Uterus (tissue), 2 donors: ENCODE results near the gene ARHGAP27.

Experiments
- POLR2A ChIP-seq, 2 donors: fragments of 450-650 bp; IDR thresholded peaks; one replicate each; pipeline ENCODE4 v1.6.1; 2016; ENCODE audit warnings: antibody characterized with exemption in 2 of 2, mild to moderate bottlenecking in 1 of 2, moderate library complexity in 1 of 2
- TF ChIP-seq, protein P1 (sequence below), 4 experiments: fragments of 200-600 bp in 2 of 4; fragments of 450-650 bp in 2 of 4; sonication (generic) in 2 of 4; IDR thresholded peaks; one replicate each; pipeline ENCODE4 v1.5.1; 2016 to 2019; ENCODE audit warnings: antibody characterized with exemption in 4 of 4, mild to moderate bottlenecking in 2 of 4, moderate library complexity in 1 of 4

DNA sequence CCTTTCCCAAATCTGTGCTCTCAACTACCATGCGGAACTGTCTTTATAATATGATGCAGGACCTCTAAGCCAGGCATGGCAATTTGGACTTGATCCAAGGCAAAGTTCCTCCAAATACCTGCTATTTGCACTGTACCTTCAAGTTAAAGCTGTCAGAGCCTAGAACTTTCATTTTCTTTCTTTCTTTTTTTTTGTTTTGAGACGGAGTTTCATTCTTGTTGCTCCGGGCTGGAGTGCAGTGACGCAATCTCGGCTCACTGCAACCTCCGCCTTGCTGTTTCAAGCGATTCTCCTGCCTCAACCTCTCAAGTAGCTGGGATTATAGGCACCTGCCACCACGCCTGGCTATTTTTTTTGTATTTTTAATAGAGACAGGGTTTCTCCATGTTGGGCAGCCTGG is 51.7 kb downstream of the ARHGAP27 start:
- TF ChIP-seq, protein P1, sequence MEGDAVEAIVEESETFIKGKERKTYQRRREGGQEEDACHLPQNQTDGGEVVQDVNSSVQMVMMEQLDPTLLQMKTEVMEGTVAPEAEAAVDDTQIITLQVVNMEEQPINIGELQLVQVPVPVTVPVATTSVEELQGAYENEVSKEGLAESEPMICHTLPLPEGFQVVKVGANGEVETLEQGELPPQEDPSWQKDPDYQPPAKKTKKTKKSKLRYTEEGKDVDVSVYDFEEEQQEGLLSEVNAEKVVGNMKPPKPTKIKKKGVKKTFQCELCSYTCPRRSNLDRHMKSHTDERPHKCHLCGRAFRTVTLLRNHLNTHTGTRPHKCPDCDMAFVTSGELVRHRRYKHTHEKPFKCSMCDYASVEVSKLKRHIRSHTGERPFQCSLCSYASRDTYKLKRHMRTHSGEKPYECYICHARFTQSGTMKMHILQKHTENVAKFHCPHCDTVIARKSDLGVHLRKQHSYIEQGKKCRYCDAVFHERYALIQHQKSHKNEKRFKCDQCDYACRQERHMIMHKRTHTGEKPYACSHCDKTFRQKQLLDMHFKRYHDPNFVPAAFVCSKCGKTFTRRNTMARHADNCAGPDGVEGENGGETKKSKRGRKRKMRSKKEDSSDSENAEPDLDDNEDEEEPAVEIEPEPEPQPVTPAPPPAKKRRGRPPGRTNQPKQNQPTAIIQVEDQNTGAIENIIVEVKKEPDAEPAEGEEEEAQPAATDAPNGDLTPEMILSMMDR (IDR thresholded peaks at IDR 0.05) = no peak
- TF ChIP-seq POLR2A (IDR thresholded peaks at IDR 0.05) = no peak
